ENCODE measurements around the gene EXOG. TPM values are rescaled to one million over a fixed set of nuclear protein-coding genes. Genes with fewer than 3 reads are reported as not detected.
"Not testable (repeated sequence)": the region's sequence is repeated elsewhere in the genome, so short reads cannot be mapped to it uniquely, and the experiment has no call there.

Gene EXOG
- total RNA-seq, 1 donor from 2014 or later: 18.9 TPM

GRCh38 chr3:38564631-38565338 is 68.6 kb downstream of the EXOG start:
- no peak for DNase-seq

GRCh38 chr3:38565339-38566214 is 69.4 kb downstream of the EXOG start:
- no peak for DNase-seq

DNA sequence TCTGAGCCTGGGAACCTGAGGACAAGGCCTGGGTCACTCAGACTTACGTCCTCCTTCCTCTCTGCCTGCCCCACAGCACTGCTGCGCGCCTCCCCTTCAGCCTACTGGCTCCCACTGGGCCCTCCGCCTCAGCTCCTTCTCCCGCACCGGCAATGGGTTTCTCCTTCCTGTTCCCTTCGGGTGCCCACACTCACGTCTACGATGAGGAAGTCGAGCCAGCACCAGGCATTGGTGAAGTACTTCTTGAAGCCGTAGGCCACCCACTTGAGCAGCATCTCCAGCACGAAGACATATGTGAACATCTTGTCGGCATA is 70.0 kb downstream of the EXOG start:
- no peak for DNase-seq

DNA sequence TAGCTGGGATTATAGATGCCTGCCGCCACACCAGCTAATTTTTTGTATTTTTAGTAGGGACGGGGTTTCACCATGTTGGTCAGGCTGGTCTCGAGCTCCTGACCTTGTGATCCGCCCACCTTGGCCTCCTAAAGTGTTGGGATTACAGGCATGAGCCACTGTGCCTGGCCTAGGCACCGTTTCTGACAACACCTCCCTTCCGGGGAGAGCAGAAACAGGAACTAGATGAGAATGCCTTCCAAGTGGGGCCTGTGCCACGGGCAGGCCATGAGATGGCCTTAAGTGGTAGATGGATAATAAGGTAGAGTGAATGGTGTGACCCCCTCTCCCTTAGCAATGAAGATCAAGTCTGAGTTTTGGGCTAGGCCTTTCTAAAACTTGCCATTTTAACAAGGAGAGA is 70.7 kb downstream of the EXOG start:
- not testable (repeated sequence) for DNase-seq

- no peak for DNase-seq
Observed at GRCh38 chr3:38567498-38567897, 71.4 kb downstream of the EXOG start.

GRCh38 chr3:38573111-38573510 is 77.0 kb downstream of the EXOG start:
- no peak for DNase-seq

GRCh38 chr3:38573556-38573955 is 77.4 kb downstream of the EXOG start:
- DNase-seq: no peak

- no peak for DNase-seq
Observed at GRCh38 chr3:38574411-38575278, 78.5 kb downstream of the EXOG start.

DNA sequence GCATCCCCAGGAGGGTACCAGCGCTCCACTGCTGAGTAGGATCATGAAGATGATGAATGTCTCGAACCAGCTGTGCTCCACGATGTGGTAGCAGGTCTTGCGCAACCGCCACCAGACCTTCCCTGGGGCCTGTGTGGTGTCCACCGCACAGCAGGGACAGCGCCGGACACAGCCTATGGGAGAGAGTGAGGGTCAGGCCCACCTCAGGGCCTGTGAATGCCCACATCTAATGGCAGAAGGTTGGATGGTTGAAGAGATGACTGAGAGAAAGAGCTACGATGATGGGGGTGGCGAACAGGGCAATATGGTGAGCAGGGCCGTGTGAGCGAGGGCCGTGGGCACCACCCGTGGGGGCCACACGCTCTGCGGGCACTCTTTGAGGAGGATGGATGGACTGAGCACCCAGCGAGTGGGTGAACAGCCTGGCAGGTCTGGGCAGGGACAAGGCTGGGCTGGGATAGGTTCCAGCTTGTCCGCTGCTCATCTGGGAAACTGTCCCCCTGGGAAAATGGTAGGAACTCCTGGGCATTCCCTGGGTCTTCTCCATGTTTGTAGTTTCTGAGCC is 79.2 kb downstream of the EXOG start:
- DNase-seq: no peak

Small RNAs within 50 kb of the gene (small RNA-seq; reads per million reads assigned to genes)
- gene RF00019: not detected

Other genes starting within 250 kb of the EXOG start
- gene SLC22A13, start 230.5 kb upstream of the EXOG start, total RNA-seq: 0.94 TPM
- 0.31 TPM for gene SLC22A14, start 214.0 kb upstream of the EXOG start, total RNA-seq
- 7.3 TPM for gene XYLB, start 149.6 kb upstream of the EXOG start, total RNA-seq
- gene ACVR2B, start 42.5 kb upstream of the EXOG start, total RNA-seq: 42.6 TPM
- 0.16 TPM for gene SCN5A, start 153.3 kb downstream of the EXOG start, total RNA-seq

All from occipital lobe (tissue), 3 donors.